CD4-positive, alpha-beta memory T cell (primary cell): ENCODE results near the gene MICU1. TPM values are rescaled to one million over a fixed set of nuclear protein-coding genes. Genes with fewer than 3 reads are reported as not detected.

ENCODE experiments used
- CTCF ChIA-PET: fragments of 350-600 bp; sonication (Branson Sonifier 250); formaldehyde crosslinking; loops from one replicate; lab custom pipeline; 2021; ENCODE audit warnings: inconsistent platforms; ENCODE audit not compliant: partially characterized antibody; lab: Charles Lee
- POLR2A ChIA-PET: fragments of 350-600 bp; sonication (Branson Sonifier 250); formaldehyde crosslinking; loops from one replicate; lab custom pipeline; 2021; ENCODE audit not compliant: partially characterized antibody; lab: Charles Lee
- DNase-seq, 5 donors: peaks; one replicate each; pipeline versions ENCODE4 v3.0.0 to v3.0.0-alpha.2; 2020 to 2022; ENCODE audit warnings: mixed read lengths in 1 of 5
- H3K27ac ChIP-seq: one replicate; pipeline ENCODE4 v1.7.0; 2013; ENCODE audit warnings: low read depth, low read length
- H3K27me3 ChIP-seq: 2 replicates; pipeline ENCODE4 v1.7.0; 2013; ENCODE audit warnings: mild to moderate bottlenecking, low read length, moderate library complexity; ENCODE audit not compliant: insufficient read depth
- H3K36me3 ChIP-seq: 2 replicates; pipeline ENCODE4 v1.7.0; 2013; ENCODE audit warnings: mild to moderate bottlenecking, low read length, moderate library complexity; ENCODE audit not compliant: insufficient read depth
- H3K4me1 ChIP-seq: 2 replicates; pipeline ENCODE4 v1.7.0; 2013; ENCODE audit warnings: mild to moderate bottlenecking, low read length, moderate library complexity; ENCODE audit not compliant: insufficient read depth
- H3K4me3 ChIP-seq, 2 donors: one replicate each; pipeline ENCODE4 v1.7.0; 2013; ENCODE audit warnings: low read length in 2 of 2, mild to moderate bottlenecking in 1 of 2
- H3K9me3 ChIP-seq, 2 donors: one replicate each; pipeline ENCODE4 v1.7.0; 2013; ENCODE audit warnings: low read length in 2 of 2, control low read depth in 1 of 2; ENCODE audit not compliant: control insufficient read depth in 1 of 2
- H3K27ac Mint-ChIP-seq, 7 donors: one replicate each; pipeline ENCODE4 v1.8.0; 2020 to 2021; ENCODE audit warnings: mixed read lengths in 7 of 7, mild to moderate bottlenecking in 6 of 7, inconsistent platforms in 3 of 7, moderate library complexity in 3 of 7
- H3K27me3 Mint-ChIP-seq, 2 donors: one replicate each; pipeline ENCODE4 v1.8.0; 2020 to 2021; ENCODE audit warnings: mixed read lengths in 2 of 2
- H3K36me3 Mint-ChIP-seq, 2 donors: one replicate each; pipeline ENCODE4 v1.8.0; 2020 to 2021; ENCODE audit warnings: mixed read lengths in 2 of 2, inconsistent platforms in 1 of 2, mild to moderate bottlenecking in 1 of 2
- H3K4me1 Mint-ChIP-seq, 4 donors: one replicate each; pipeline ENCODE4 v1.8.0; 2020 to 2021; ENCODE audit warnings: mixed read lengths in 4 of 4, mild to moderate bottlenecking in 1 of 4
- H3K4me3 Mint-ChIP-seq, 8 donors: one replicate each; pipeline ENCODE4 v1.8.0; 2020 to 2021; ENCODE audit warnings: mixed read lengths in 8 of 8, mild to moderate bottlenecking in 7 of 8, moderate library complexity in 6 of 8, inconsistent platforms in 3 of 8
- H3K9me3 Mint-ChIP-seq, 8 donors: one replicate each; pipeline ENCODE4 v1.8.0; 2020 to 2021; ENCODE audit warnings: mixed read lengths in 8 of 8, mild to moderate bottlenecking in 5 of 8, inconsistent platforms in 3 of 8, moderate library complexity in 1 of 8
- intact Hi-C: fragments of 100-400 bp; cut with micrococcal nuclease; formaldehyde crosslinking; loops from one replicate; pipeline ENCODE4 v1.15.1; 2023
- polyA plus RNA-seq, 2 donors: library from polyadenylated mRNA; unstranded; fragments of 300-500 nt; fragmentation: Illumina TruSeq; gene quantifications; one replicate each; pipeline ENCODE4 v1.2.3, GENCODE V29; 2021
- total RNA-seq, 2 experiments: library from RNA; stranded (reverse); gene quantifications; one replicate each; pipeline ENCODE4 v1.2.3, GENCODE V29; 2021

Gene MICU1
- total and polyA plus RNA-seq, 4 experiments from 2014 or later: 24.9 to 30.4 (median 27.1) TPM

DNA sequence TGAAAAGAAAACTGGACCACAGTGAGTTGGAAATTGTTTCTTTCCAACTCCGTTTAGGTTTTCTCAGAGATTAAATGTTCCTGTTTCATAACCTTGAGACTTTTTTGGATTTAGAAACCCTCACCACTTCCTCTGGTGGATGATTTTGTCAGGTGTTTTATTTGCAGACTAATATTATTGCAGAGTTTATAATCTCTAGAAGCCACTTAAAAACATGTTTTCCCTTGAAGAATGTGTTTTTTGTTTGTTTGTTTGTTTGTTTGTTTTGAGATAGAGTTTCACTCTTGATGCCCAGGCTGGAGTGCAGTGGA, 520 bp upstream of the MICU1 start:
- Histone ChIP-seq H3K27me3 (no peaks in the 10 kb centered on the region), H3K4me3 (peak overlapping the region; percentile 82 to 96), H3K36me3 (no peaks in the 10 kb centered on the region), H3K4me1 (peaks cover 22% of the 10 kb centered on the region), H3K27ac (peak overlapping the region; percentile 63), H3K9me3 (no peaks in the 10 kb centered on the region)
- intact Hi-C loops: loop anchor here (1.0 kb wide), 2 partner anchors 66 to 262 kb away; partner anchors contain the start of gene MCU
- POLR2A ChIA-PET: interaction anchor here (0.7 to 2.4 kb wide), 6 partner anchors 23 to 730 kb away, joined by 3 to 15 read pairs (median 4); partner anchors contain the start of genes DNAJB12 and MCU
- Mint-ChIP-seq H3K36me3 (peaks cover 3 to 8% of the 10 kb centered on the region in 2 donors), H3K4me3 (peak overlapping the region; percentile 98 to 100 (median 99)), H3K27ac (peak overlapping the region in 6 of 7 donors; percentile 39 to 99 (median 98)), H3K4me1 (peaks cover 10 to 22% (median 18%) of the 10 kb centered on the region in 4 donors), H3K27me3 (no peaks in the 10 kb centered on the region), H3K9me3 (no peaks in the 10 kb centered on the region)
- CTCF ChIA-PET: no interaction called here
- no peak for DNase-seq

GRCh38 chr10:72625276-72625607, 637 bp downstream of the MICU1 start:
- peak overlapping the region in 6 of 7 donors; percentile 80 to 99 (median 98) for H3K27ac Mint-ChIP-seq
- peaks cover 22% of the 10 kb centered on the region for H3K4me1 ChIP-seq
- no peaks in the 10 kb centered on the region for H3K36me3 ChIP-seq
- peaks cover 3 to 8% of the 10 kb centered on the region in 2 donors for H3K36me3 Mint-ChIP-seq
- H3K27me3 ChIP-seq: no peaks in the 10 kb centered on the region
- intact Hi-C loops: no loop called here
- CTCF ChIA-PET: interaction anchor here (1.5 kb wide), 1 partner anchor 8 kb away, joined by 3 read pairs; no protein-coding TSS in a partner anchor
- peak overlapping the region; percentile 63 for H3K27ac ChIP-seq
- H3K4me1 Mint-ChIP-seq: peaks cover 11 to 22% (median 18%) of the 10 kb centered on the region in 4 donors
- no peaks in the 10 kb centered on the region for H3K27me3 Mint-ChIP-seq
- H3K9me3 ChIP-seq: no peaks in the 10 kb centered on the region
- POLR2A ChIA-PET: interaction anchor here (0.9 to 2.4 kb wide), 5 partner anchors 12 to 298 kb away, joined by 3 to 15 read pairs (median 4); partner anchors contain the start of gene MCU
- H3K4me3 Mint-ChIP-seq: peak overlapping the region; percentile 98 to 100 (median 99)
- H3K4me3 ChIP-seq: peak overlapping the region; percentile 82 to 96
- H3K9me3 Mint-ChIP-seq: no peaks in the 10 kb centered on the region
- no peak for DNase-seq

GRCh38 chr10:72622271-72622670, 3.6 kb downstream of the MICU1 start:
- H3K27me3 ChIP-seq: no peaks in the 10 kb centered on the region
- Mint-ChIP-seq H3K4me3 (no peak overlapping the region), H3K27ac (peak overlapping the region in 1 of 7 donors; percentile 32), H3K27me3 (no peaks in the 10 kb centered on the region), H3K4me1 (peaks cover 15 to 26% (median 20%) of the 10 kb centered on the region in 4 donors), H3K9me3 (no peaks in the 10 kb centered on the region), H3K36me3 (peaks cover 3 to 12% of the 10 kb centered on the region in 2 donors)
- H3K27ac ChIP-seq: no peak overlapping the region
- no peak for DNase-seq
- ChIA-PET POLR2A (no interaction called here), CTCF (no interaction called here)
- intact Hi-C loops: no loop called here
- no peaks in the 10 kb centered on the region for H3K9me3 ChIP-seq
- peaks cover 22% of the 10 kb centered on the region for H3K4me1 ChIP-seq
- H3K4me3 ChIP-seq: no peak overlapping the region
- no peaks in the 10 kb centered on the region for H3K36me3 ChIP-seq

GRCh38 chr10:72616716-72617115, 9.2 kb downstream of the MICU1 start:
- H3K27me3 Mint-ChIP-seq: no peaks in the 10 kb centered on the region
- Histone ChIP-seq H3K9me3 (no peaks in the 10 kb centered on the region), H3K36me3 (no peaks in the 10 kb centered on the region), H3K27ac (no peak overlapping the region), H3K4me1 (peaks cover 3% of the 10 kb centered on the region), H3K27me3 (no peaks in the 10 kb centered on the region), H3K4me3 (no peak overlapping the region)
- intact Hi-C loops: no loop called here
- H3K4me1 Mint-ChIP-seq: peaks cover 9 to 15% (median 11%) of the 10 kb centered on the region in 4 donors
- peaks cover 0 to 18% (median 7%) of the 10 kb centered on the region in 8 donors for H3K9me3 Mint-ChIP-seq
- no peak overlapping the region for H3K27ac Mint-ChIP-seq
- DNase-seq: no peak
- H3K36me3 Mint-ChIP-seq: peaks cover 11 to 14% of the 10 kb centered on the region in 2 donors
- H3K4me3 Mint-ChIP-seq: no peak overlapping the region
- CTCF ChIA-PET: interaction anchor here (0.8 kb wide), 1 partner anchor 8 kb away, joined by 3 read pairs; no protein-coding TSS in a partner anchor
- POLR2A ChIA-PET: no interaction called here

DNA sequence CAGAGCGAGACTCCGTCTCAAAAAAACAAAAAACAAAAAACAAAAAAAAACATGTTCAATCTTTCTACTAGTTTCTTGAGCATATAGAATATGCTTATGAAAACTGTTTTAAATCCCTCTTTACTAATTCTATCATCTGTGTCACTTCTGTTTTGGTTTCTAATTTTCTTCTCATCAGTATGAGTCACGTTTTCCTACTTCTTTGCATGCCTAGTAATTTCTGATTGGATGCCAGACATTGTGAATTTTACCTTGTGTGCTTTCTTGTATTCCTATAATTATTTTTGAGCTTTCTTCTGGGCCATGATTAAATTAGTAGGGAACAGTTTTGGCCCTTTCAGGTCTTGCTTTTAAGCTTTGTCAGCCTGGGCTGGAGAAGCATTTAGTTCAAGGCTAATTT, 9.9 kb downstream of the MICU1 start:
- Histone ChIP-seq H3K27ac (no peak overlapping the region), H3K4me1 (peaks cover 4% of the 10 kb centered on the region), H3K27me3 (no peaks in the 10 kb centered on the region), H3K36me3 (no peaks in the 10 kb centered on the region), H3K9me3 (no peaks in the 10 kb centered on the region), H3K4me3 (no peak overlapping the region)
- Mint-ChIP-seq H3K27me3 (no peaks in the 10 kb centered on the region), H3K4me3 (no peak overlapping the region), H3K36me3 (peaks cover 11 to 14% of the 10 kb centered on the region in 2 donors), H3K27ac (no peak overlapping the region), H3K9me3 (peaks cover 0 to 18% (median 7%) of the 10 kb centered on the region in 8 donors), H3K4me1 (peaks cover 11 to 19% (median 14%) of the 10 kb centered on the region in 4 donors)
- no peak for DNase-seq
- ChIA-PET CTCF (no interaction called here), POLR2A (no interaction called here)
- intact Hi-C loops: no loop called here

- intact Hi-C loops: no loop called here
- no peaks in the 10 kb centered on the region for H3K27me3 ChIP-seq
- H3K9me3 ChIP-seq: no peaks in the 10 kb centered on the region
- no peak overlapping the region for H3K4me3 ChIP-seq
- Mint-ChIP-seq H3K36me3 (peaks cover 13 to 26% of the 10 kb centered on the region in 2 donors), H3K4me3 (peak overlapping the region in 4 of 8 donors; percentile 26 to 58 (median 46)), H3K27me3 (no peaks in the 10 kb centered on the region), H3K27ac (peak overlapping the region in 4 of 7 donors; percentile 15 to 68 (median 52)), H3K4me1 (peaks cover 12 to 20% (median 14%) of the 10 kb centered on the region in 4 donors), H3K9me3 (peaks cover 0 to 20% (median 7%) of the 10 kb centered on the region in 8 donors)
- DNase-seq: no peak
- POLR2A ChIA-PET: interaction anchor here (1.0 kb wide), 1 partner anchor 222 kb away, joined by 3 read pairs; no protein-coding TSS in a partner anchor
- no peaks in the 10 kb centered on the region for H3K36me3 ChIP-seq
- peaks cover 4% of the 10 kb centered on the region for H3K4me1 ChIP-seq
- no peak overlapping the region for H3K27ac ChIP-seq
- CTCF ChIA-PET: interaction anchor here (0.7 kb wide), 1 partner anchor 651 kb away, joined by 3 read pairs; no protein-coding TSS in a partner anchor
Observed at GRCh38 chr10:72612203-72612826, 13.6 kb downstream of the MICU1 start.

GRCh38 chr10:72611783-72612182, 14.1 kb downstream of the MICU1 start:
- H3K9me3 ChIP-seq: no peaks in the 10 kb centered on the region
- peak overlapping the region in 7 of 8 donors; percentile 15 to 58 (median 26) for H3K4me3 Mint-ChIP-seq
- peak overlapping the region in 4 of 7 donors; percentile 36 to 66 (median 42) for H3K27ac Mint-ChIP-seq
- no peaks in the 10 kb centered on the region for H3K27me3 ChIP-seq
- H3K27ac ChIP-seq: no peak overlapping the region
- H3K36me3 Mint-ChIP-seq: peaks cover 12 to 22% of the 10 kb centered on the region in 2 donors
- peaks cover 0 to 16% (median 6%) of the 10 kb centered on the region in 8 donors for H3K9me3 Mint-ChIP-seq
- no peaks in the 10 kb centered on the region for H3K36me3 ChIP-seq
- POLR2A ChIA-PET: interaction anchor here (1.0 kb wide), 1 partner anchor 223 kb away, joined by 3 read pairs; no protein-coding TSS in a partner anchor
- no peak for DNase-seq
- peaks cover 4% of the 10 kb centered on the region for H3K4me1 ChIP-seq
- intact Hi-C loops: no loop called here
- no peaks in the 10 kb centered on the region for H3K27me3 Mint-ChIP-seq
- H3K4me3 ChIP-seq: no peak overlapping the region
- peaks cover 12 to 20% (median 14%) of the 10 kb centered on the region in 4 donors for H3K4me1 Mint-ChIP-seq
- CTCF ChIA-PET: no interaction called here
